Activated naive CD8-positive, alpha-beta T cell treated with anti-CD3 and anti-CD28 coated beads, Interleukin-2, amount 10 ng/mL, durations not matched to agents 7 days and 5 days (primary cell): ENCODE measurements around the gene MMP10. TPM values are rescaled to one million over a fixed set of nuclear protein-coding genes. Genes with fewer than 3 reads are reported as not detected.

Source experiments
- ATAC-seq: fragments of 150-1000 bp; cut with Tn5 transposase; one replicate; pipeline ENCODE4 v1.10.0; 2021; ENCODE audit warnings: low read depth, moderate library complexity
- POLR2A ChIA-PET: fragments of 350-600 bp; sonication (Branson Sonifier 250); formaldehyde crosslinking; loops from one replicate; lab custom pipeline; 2021; ENCODE audit warnings: antibody characterized with exemption; lab: Charles Lee
- DNase-seq: peaks from one replicate; pipeline ENCODE4 v3.0.0; 2021
- H3K27ac Mint-ChIP-seq: one replicate; pipeline ENCODE4 v1.8.0; 2022; ENCODE audit warnings: mild to moderate bottlenecking, mixed read lengths
- H3K27me3 Mint-ChIP-seq: one replicate; pipeline ENCODE4 v1.8.0; 2022; ENCODE audit warnings: mild to moderate bottlenecking, moderate library complexity, mixed read lengths
- H3K36me3 Mint-ChIP-seq: one replicate; pipeline ENCODE4 v1.8.0; 2021; ENCODE audit warnings: mild to moderate bottlenecking, mixed read lengths
- H3K4me1 Mint-ChIP-seq: one replicate; pipeline ENCODE4 v1.8.0; 2021; ENCODE audit warnings: mixed read lengths
- H3K4me3 Mint-ChIP-seq: one replicate; pipeline ENCODE4 v1.8.0; 2022; ENCODE audit warnings: mild to moderate bottlenecking, moderate library complexity, mixed read lengths
- H3K9me3 Mint-ChIP-seq: one replicate; pipeline ENCODE4 v1.8.0; 2021; ENCODE audit warnings: mixed read lengths
- total RNA-seq, 2 experiments: library from RNA; stranded (reverse); gene quantifications; one replicate each; pipeline ENCODE4 v1.2.3, GENCODE V29; 2021

Gene MMP10
- total RNA-seq, 2 experiments from 2014 or later, result not detected

- POLR2A ChIA-PET, result no interaction called here
- H3K4me3 Mint-ChIP-seq, result no peak within 1 kb of the TSS
- no peaks in the 10 kb centered on the region for H3K36me3 Mint-ChIP-seq
- DNase-seq, result no peak
- H3K27me3 Mint-ChIP-seq, result peaks cover 3% of the 10 kb centered on the region
- no peak within 1 kb of the TSS for H3K27ac Mint-ChIP-seq
- H3K9me3 Mint-ChIP-seq, result no peaks in the 10 kb centered on the region
- ATAC-seq, result no peak
- H3K4me1 Mint-ChIP-seq, result no peaks in the 10 kb centered on the region
Observed at GRCh38 chr11:102798012-102798746, 17.8 kb upstream of the MMP10 start, which contains the start of gene MMP1. Gene MMP1, minus strand, starts transcription at chr11:102798160. Its CDS starts 68 bp downstream, at chr11:102798092.

DNA sequence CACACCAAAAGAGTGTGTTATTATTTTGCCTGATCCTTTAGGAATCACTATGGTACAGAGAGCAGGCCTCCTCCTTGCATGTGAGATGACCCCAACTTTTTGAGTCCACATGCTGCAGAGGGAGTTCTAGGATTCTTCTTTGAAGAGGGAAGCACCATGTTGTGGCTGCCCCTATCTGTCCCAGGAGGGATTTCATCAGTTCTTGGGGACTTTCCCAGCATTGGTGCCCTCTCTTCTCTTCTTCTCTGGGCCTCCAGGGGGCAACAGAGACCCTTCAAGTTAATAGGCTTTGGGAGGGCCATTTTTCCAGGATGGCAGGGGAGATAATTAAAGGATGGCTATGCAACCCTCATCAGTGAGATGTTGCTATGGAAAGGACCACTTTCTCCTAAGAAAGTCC lies 14.0 kb upstream of the MMP10 start:
- DNase-seq (no peak), ATAC-seq (peak; percentile 56)
- no peak overlapping the region for H3K4me3 Mint-ChIP-seq
- H3K9me3 Mint-ChIP-seq, result no peaks in the 10 kb centered on the region
- H3K27me3 Mint-ChIP-seq, result no peaks in the 10 kb centered on the region
- H3K36me3 Mint-ChIP-seq, result no peaks in the 10 kb centered on the region
- POLR2A ChIA-PET, result no interaction called here
- H3K27ac Mint-ChIP-seq, result no peak overlapping the region
- no peaks in the 10 kb centered on the region for H3K4me1 Mint-ChIP-seq

DNA sequence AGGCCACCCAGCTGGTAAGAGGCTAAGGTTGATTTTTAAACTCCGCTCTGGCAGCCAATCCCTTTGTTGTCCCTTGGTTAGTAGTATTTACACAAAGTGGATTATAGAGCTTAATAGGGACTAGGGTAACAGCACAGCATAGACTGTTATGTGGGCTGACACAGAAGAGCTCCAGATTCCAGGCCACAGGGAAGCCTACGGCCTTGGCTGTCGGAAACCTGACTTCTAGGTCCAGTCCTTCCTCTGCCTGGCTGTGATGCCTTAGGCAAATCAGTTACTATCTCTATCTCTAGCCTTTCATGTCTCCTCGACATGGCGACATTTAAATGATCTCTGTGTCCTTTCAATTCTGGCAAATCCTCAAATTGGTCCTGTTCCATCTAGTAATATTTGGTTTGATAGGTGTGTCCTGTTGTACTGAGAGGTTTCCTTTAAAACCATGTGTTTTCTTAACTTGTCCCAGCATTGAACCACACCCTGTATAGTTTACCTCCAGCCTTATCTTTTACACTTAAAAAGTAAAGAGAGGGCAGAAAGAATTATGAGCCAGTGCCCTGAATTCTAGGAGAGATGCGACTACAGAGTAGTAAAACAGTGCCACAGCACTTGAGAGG lies 13.4 kb upstream of the MMP10 start:
- no peaks in the 10 kb centered on the region for H3K36me3 Mint-ChIP-seq
- no peak overlapping the region for H3K27ac Mint-ChIP-seq
- DNase-seq (no peak), ATAC-seq (no peak)
- H3K4me3 Mint-ChIP-seq, result no peak overlapping the region
- H3K27me3 Mint-ChIP-seq, result no peaks in the 10 kb centered on the region
- H3K9me3 Mint-ChIP-seq, result no peaks in the 10 kb centered on the region
- POLR2A ChIA-PET, result no interaction called here
- H3K4me1 Mint-ChIP-seq, result no peaks in the 10 kb centered on the region

- POLR2A ChIA-PET, result no interaction called here
- H3K27me3 Mint-ChIP-seq, result no peaks in the 10 kb centered on the region
- H3K9me3 Mint-ChIP-seq, result no peaks in the 10 kb centered on the region
- no peak overlapping the region for H3K4me3 Mint-ChIP-seq
- DNase-seq, result no peak
- H3K36me3 Mint-ChIP-seq, result no peaks in the 10 kb centered on the region
- no peak overlapping the region for H3K27ac Mint-ChIP-seq
- no peaks in the 10 kb centered on the region for H3K4me1 Mint-ChIP-seq
- ATAC-seq, result no peak
Observed at GRCh38 chr11:102792604-102793003, 12.2 kb upstream of the MMP10 start.

DNA sequence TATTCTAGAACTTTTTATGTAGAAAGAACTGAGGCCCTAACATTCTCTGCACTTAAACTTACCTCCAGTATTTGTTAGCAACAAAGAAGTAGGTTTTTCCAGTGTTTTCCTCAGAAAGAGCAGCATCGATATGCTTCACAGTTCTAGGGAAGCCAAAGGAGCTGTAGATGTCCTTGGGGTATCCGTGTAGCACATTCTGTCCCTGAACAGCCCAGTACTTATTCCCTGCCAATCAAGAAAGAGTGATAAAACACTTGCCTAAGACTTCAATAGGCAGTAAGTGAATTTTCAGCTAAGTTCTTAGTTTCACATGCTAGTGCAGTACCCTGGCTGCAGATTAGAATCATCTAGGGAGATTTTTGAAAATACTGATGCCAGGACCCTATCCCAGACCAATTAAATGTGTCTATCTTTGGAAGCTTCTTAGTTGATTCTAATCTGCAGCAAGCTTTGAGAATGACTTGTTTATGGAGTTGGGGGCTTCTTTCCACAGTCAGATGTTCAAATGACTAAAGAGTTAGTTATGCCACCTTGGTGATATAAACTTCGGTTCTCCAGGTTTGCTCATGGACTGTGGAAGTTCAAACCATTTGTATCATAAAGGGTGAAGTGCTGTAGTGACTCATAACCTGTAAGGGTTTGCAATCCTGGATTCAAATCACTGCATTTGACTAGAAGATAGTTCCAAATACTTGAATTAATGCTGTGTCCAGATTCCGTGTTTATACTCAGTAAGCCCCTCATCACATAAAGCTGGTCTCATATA lies 11.0 kb upstream of the MMP10 start:
- Mint-ChIP-seq H3K4me1 (no peaks in the 10 kb centered on the region), H3K27ac (no peak overlapping the region), H3K9me3 (no peaks in the 10 kb centered on the region), H3K36me3 (no peaks in the 10 kb centered on the region), H3K4me3 (no peak overlapping the region), H3K27me3 (no peaks in the 10 kb centered on the region)
- POLR2A ChIA-PET, result no interaction called here
- no peak for DNase-seq
- no peak for ATAC-seq

- H3K27ac Mint-ChIP-seq, result no peak overlapping the region
- no peaks in the 10 kb centered on the region for H3K36me3 Mint-ChIP-seq
- H3K27me3 Mint-ChIP-seq, result no peaks in the 10 kb centered on the region
- POLR2A ChIA-PET, result no interaction called here
- no peak overlapping the region for H3K4me3 Mint-ChIP-seq
- ATAC-seq, result no peak
- DNase-seq, result no peak
- H3K9me3 Mint-ChIP-seq, result no peaks in the 10 kb centered on the region
- H3K4me1 Mint-ChIP-seq, result no peaks in the 10 kb centered on the region
Observed at GRCh38 chr11:102788334-102788995, 8.0 kb upstream of the MMP10 start.

DNA sequence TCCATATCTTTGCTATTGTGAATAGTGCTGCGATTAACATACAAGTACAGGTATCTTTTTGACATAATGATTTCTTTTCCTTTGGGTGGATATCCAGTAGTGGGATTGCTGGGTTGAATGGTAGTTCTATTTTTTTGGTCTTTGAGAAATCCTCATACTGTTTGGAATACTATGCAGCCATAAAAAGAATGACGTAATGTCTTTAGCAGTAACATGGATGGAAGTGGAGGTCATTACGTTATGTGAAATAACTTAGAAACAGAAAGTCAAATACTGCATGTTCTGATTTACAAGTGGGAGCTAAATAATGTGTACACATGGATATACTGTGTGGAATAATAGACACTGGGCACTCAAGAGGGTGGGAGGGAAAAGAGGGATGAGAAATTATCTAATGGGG lies 4.0 kb upstream of the MMP10 start:
- no peak overlapping the region for H3K4me3 Mint-ChIP-seq
- peaks cover 5% of the 10 kb centered on the region for H3K27me3 Mint-ChIP-seq
- no peak overlapping the region for H3K27ac Mint-ChIP-seq
- POLR2A ChIA-PET, result no interaction called here
- H3K4me1 Mint-ChIP-seq, result no peaks in the 10 kb centered on the region
- H3K9me3 Mint-ChIP-seq, result no peaks in the 10 kb centered on the region
- no peaks in the 10 kb centered on the region for H3K36me3 Mint-ChIP-seq
- ATAC-seq (no peak), DNase-seq (no peak)

DNA sequence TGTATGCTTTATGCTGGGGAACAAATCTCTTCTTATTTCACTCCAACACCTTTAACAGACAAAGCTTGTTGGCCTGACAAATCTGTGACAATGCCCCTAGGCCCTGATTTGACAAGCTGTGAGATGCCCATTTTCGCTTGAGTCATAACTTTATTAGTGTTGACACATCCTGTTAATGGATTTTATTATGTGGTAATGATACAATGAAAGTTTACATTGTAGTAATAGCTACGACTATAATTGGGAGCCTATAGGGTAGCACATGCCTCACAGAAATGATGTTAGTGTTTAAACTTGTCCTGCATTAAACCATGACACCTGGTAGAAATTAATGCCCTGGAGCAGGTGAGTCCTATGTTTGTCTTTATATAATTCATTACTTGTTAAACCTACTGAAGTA lies 3.3 kb upstream of the MMP10 start:
- H3K4me3 Mint-ChIP-seq, result no peak overlapping the region
- H3K9me3 Mint-ChIP-seq, result no peaks in the 10 kb centered on the region
- no peaks in the 10 kb centered on the region for H3K4me1 Mint-ChIP-seq
- H3K27ac Mint-ChIP-seq, result no peak overlapping the region
- POLR2A ChIA-PET, result no interaction called here
- no peaks in the 10 kb centered on the region for H3K36me3 Mint-ChIP-seq
- ATAC-seq (no peak), DNase-seq (no peak)
- peaks cover 5% of the 10 kb centered on the region for H3K27me3 Mint-ChIP-seq

GRCh38 chr11:102783016-102783415 lies 2.6 kb upstream of the MMP10 start:
- Mint-ChIP-seq H3K27ac (no peak overlapping the region), H3K9me3 (no peaks in the 10 kb centered on the region), H3K4me1 (no peaks in the 10 kb centered on the region), H3K4me3 (no peak overlapping the region), H3K36me3 (no peaks in the 10 kb centered on the region), H3K27me3 (peaks cover 5% of the 10 kb centered on the region)
- POLR2A ChIA-PET, result no interaction called here
- no peak for ATAC-seq
- DNase-seq, result no peak

DNA sequence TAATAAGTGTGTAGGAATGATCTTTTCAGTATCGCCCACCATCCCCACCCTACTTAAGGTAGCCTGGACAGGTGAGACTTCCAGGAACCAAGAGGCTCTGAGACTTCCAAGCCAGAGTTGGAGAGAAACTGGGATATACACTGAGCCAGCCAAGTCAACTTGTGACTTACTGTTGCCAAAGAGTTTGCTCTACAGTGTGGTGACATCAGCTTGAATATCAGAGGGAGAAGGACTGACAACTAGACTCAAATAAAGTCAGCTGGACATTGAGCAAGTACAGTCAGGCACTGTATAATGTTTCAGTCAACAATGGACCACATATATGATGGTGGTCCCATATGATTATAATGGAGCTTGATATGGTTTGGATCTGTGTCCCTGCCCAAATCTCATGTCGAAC lies 1.2 kb upstream of the MMP10 start:
- Mint-ChIP-seq H3K4me3 (no peak overlapping the region), H3K4me1 (no peaks in the 10 kb centered on the region), H3K9me3 (no peaks in the 10 kb centered on the region), H3K27ac (no peak overlapping the region), H3K27me3 (peaks cover 6% of the 10 kb centered on the region), H3K36me3 (no peaks in the 10 kb centered on the region)
- no peak for DNase-seq
- POLR2A ChIA-PET, result no interaction called here
- no peak for ATAC-seq

- ATAC-seq (no peak), DNase-seq (no peak)
- H3K27ac Mint-ChIP-seq, result no peak overlapping the region
- POLR2A ChIA-PET, result no interaction called here
- no peaks in the 10 kb centered on the region for H3K4me1 Mint-ChIP-seq
- peaks cover 11% of the 10 kb centered on the region for H3K27me3 Mint-ChIP-seq
- no peaks in the 10 kb centered on the region for H3K9me3 Mint-ChIP-seq
- no peaks in the 10 kb centered on the region for H3K36me3 Mint-ChIP-seq
- no peak overlapping the region for H3K4me3 Mint-ChIP-seq
Observed at GRCh38 chr11:102776454-102776853, 4.0 kb downstream of the MMP10 start.

DNA sequence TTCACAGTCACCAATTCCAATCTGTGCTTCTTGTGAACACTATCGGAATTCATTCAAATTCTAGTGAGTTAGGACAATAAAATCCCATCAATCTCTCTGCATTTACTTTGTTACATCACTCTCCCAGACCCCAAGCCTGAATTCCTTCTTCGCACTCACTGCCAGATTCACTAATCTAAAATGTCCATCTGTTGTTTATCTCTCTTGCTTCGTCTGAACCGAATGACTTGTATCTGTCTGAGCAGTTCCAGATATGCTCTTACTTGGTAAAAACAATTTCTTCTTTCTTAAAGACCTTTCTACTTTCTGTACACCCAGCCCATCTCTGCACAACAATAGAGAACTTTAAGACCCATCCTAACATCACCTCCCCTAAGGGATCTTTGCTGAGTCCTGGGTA lies 7.0 kb downstream of the MMP10 start:
- peaks cover 8% of the 10 kb centered on the region for H3K27me3 Mint-ChIP-seq
- no peaks in the 10 kb centered on the region for H3K4me1 Mint-ChIP-seq
- no peaks in the 10 kb centered on the region for H3K36me3 Mint-ChIP-seq
- H3K27ac Mint-ChIP-seq, result no peak overlapping the region
- no peak overlapping the region for H3K4me3 Mint-ChIP-seq
- POLR2A ChIA-PET, result no interaction called here
- no peaks in the 10 kb centered on the region for H3K9me3 Mint-ChIP-seq
- DNase-seq (no peak), ATAC-seq (no peak)

GRCh38 chr11:102771351-102771750 lies 9.1 kb downstream of the MMP10 start:
- H3K4me1 Mint-ChIP-seq, result no peaks in the 10 kb centered on the region
- ATAC-seq, result no peak
- H3K27ac Mint-ChIP-seq, result no peak overlapping the region
- H3K4me3 Mint-ChIP-seq, result no peak overlapping the region
- peaks cover 7% of the 10 kb centered on the region for H3K27me3 Mint-ChIP-seq
- DNase-seq, result no peak
- H3K9me3 Mint-ChIP-seq, result no peaks in the 10 kb centered on the region
- H3K36me3 Mint-ChIP-seq, result no peaks in the 10 kb centered on the region
- POLR2A ChIA-PET, result no interaction called here
